Lower leg skin (tissue), 4 donors: ENCODE data around the gene BLOC1S2. TPM values are rescaled to one million over a fixed set of nuclear protein-coding genes. Genes with fewer than 3 reads are reported as not detected.

ENCODE experiments used
- DNase-seq, 2 donors: peaks; one replicate each; pipeline ENCODE4 v3.0.0-alpha.2; 2019; ENCODE audit warnings: low spot score in 2 of 2
- H3K4me3 ChIP-seq: fragments of 200-600 bp; sonication (generic); 2 replicates; pipeline ENCODE4 v1.5.1; 2017; ENCODE audit warnings: mild to moderate bottlenecking, low read depth; ENCODE audit not compliant: poor library complexity, severe bottlenecking
- CTCF ChIP-seq, 3 donors: fragments of 450-650 bp; IDR thresholded peaks; one replicate each; pipeline ENCODE4 v1.5.1; 2016; ENCODE audit warnings: antibody characterized with exemption in 3 of 3, mild to moderate bottlenecking in 3 of 3, moderate library complexity in 2 of 3
- POLR2A ChIP-seq, 2 donors: fragments of 450-650 bp; IDR thresholded peaks; one replicate each; pipeline ENCODE4 v1.6.1; 2016 to 2017; ENCODE audit warnings: antibody characterized with exemption in 2 of 2, mild to moderate bottlenecking in 1 of 2, moderate library complexity in 1 of 2
- WGBS, 2 donors: methylation state at CpG; one replicate each; pipeline ENCODE4 v1.1.5; 2018; 5-methylcytosine and 5-hydroxymethylcytosine counted together
- intact Hi-C: fragments of 100-400 bp; cut with DNase I; formaldehyde crosslinking; loops from one replicate; pipeline ENCODE4 v1.15.0; 2023; ENCODE audit warnings: low total_unique reads
- total RNA-seq, 4 donors: library from RNA; depleted of rRNA; stranded (reverse); fragments of >200 nt; gene quantifications; one replicate each; pipeline ENCODE4 v1.1.0, GENCODE V29; 2016

BLOC1S2 gene
- total RNA-seq, 4 donors from 2014 or later: 33.4 to 51.1 (median 38.0) TPM

GRCh38 chr10:100239851-100240250 lies 46.6 kb downstream of the BLOC1S2 start:
- 92 to 94% methylated on average over 3 of the region's 3 CpGs for WGBS, 2 donors
- intact Hi-C loops: no loop called here
- H3K4me3 ChIP-seq: no peak overlapping the region
- TF ChIP-seq CTCF (IDR thresholded peaks at IDR 0.05): no peak
- TF ChIP-seq POLR2A (IDR thresholded peaks at IDR 0.05): no peak
- no peak for DNase-seq

- no peak overlapping the region for H3K4me3 ChIP-seq
- no peak for DNase-seq
- 93 to 94% methylated on average over 7 of the region's 7 CpGs for WGBS, 2 donors
- intact Hi-C loops: no loop called here
- TF ChIP-seq POLR2A (IDR thresholded peaks at IDR 0.05) (no peak), CTCF (IDR thresholded peaks at IDR 0.05) (no peak)
These were observed 48.1 kb downstream of the BLOC1S2 start for GRCh38 chr10:100238429-100238828.

- intact Hi-C loops: no loop called here
- no peak for TF ChIP-seq POLR2A (IDR thresholded peaks at IDR 0.05)
- no peak for TF ChIP-seq CTCF (IDR thresholded peaks at IDR 0.05)
- no peak overlapping the region for H3K4me3 ChIP-seq
- DNase-seq: no peak
- WGBS, 2 donors: 66 to 67% methylated on average over 2 of the region's 2 CpGs
These were observed 54.4 kb downstream of the BLOC1S2 start for GRCh38 chr10:100232101-100232500.

GRCh38 chr10:100229819-100230422 lies 56.6 kb downstream of the BLOC1S2 start:
- peak overlapping the region; percentile 77 for H3K4me3 ChIP-seq
- TF ChIP-seq POLR2A (IDR thresholded peaks at IDR 0.05) (no peak), CTCF (IDR thresholded peaks at IDR 0.05) (no peak)
- no peak for DNase-seq
- intact Hi-C loops: no loop called here
- WGBS, 2 donors: 57 to 62% methylated on average over 21 of the region's 21 CpGs

GRCh38 chr10:100223879-100224278 lies 62.6 kb downstream of the BLOC1S2 start:
- intact Hi-C loops: no loop called here
- H3K4me3 ChIP-seq: no peak overlapping the region
- TF ChIP-seq CTCF (IDR thresholded peaks at IDR 0.05) (no peak), POLR2A (IDR thresholded peaks at IDR 0.05) (no peak)
- no peak for DNase-seq
- 81 to 97% methylated on average over 5 of the region's 5 CpGs for WGBS, 2 donors

Other genes starting within 250 kb of the BLOC1S2 start
- not detected for gene CPN1, start 204.8 kb downstream of the BLOC1S2 start, total RNA-seq
- 10 to 100 TPM; 23.0 to 36.9 (median 35.1) TPM for gene ERLIN1, start 100.7 kb downstream of the BLOC1S2 start, total RNA-seq
- gene CHUK, start 57.1 kb downstream of the BLOC1S2 start, total RNA-seq: 10 to 100 TPM; 12.5 to 16.0 (median 13.7) TPM
- 10 to 100 TPM; 11.9 to 30.5 (median 18.0) TPM for gene CWF19L1, start 19.0 kb downstream of the BLOC1S2 start, total RNA-seq
- not detected for gene PKD2L1, start 43.5 kb upstream of the BLOC1S2 start, total RNA-seq
- 10 to 100 TPM; 23.8 to 56.7 (median 32.3) TPM for gene SCD, start 60.6 kb upstream of the BLOC1S2 start, total RNA-seq
- gene WNT8B, start 176.3 kb upstream of the BLOC1S2 start, total RNA-seq: under 1 TPM in 1 of 4 donors, not detected in 3; 0.42 TPM
- gene SEC31B, start 233.2 kb upstream of the BLOC1S2 start, total RNA-seq: 10 to 100 TPM in 1 of 4 donors, 1 to 10 TPM in 3; 2.6 to 11.3 (median 5.8) TPM
- gene NDUFB8, start 243.2 kb upstream of the BLOC1S2 start, total RNA-seq: 100 to 1,000 TPM; 128 to 211 (median 177) TPM
- gene HIF1AN, start 249.3 kb upstream of the BLOC1S2 start, total RNA-seq: 10 to 100 TPM; 11.9 to 21.0 (median 15.6) TPM